Measurements from ENCODE around the gene SMAD2. TPM values are rescaled to one million over a fixed set of nuclear protein-coding genes. Genes with fewer than 3 reads are reported as not detected.
"Not testable (repeated sequence)": the region's sequence is repeated elsewhere in the genome, so short reads cannot be mapped to it uniquely, and the experiment has no call there.

Gene SMAD2
- total and polyA plus RNA-seq, 2 experiments from 2014 or later = 58.5 to 108 TPM

- no peak overlapping the region for H2AFZ ChIP-seq
- H3K79me2 ChIP-seq = no peaks in the 10 kb centered on the region
- no peaks in the 10 kb centered on the region for H3K9me2 ChIP-seq (replicated peaks; ENCODE audit: insufficient read depth)
- H3K4me2 ChIP-seq = no peak overlapping the region
- no peaks in the 10 kb centered on the region for H3K36me3 ChIP-seq (replicated peaks; ENCODE audit: insufficient read depth, low read depth)
- H3K9me3 ChIP-seq (ENCODE audit: low read depth) = no peaks in the 10 kb centered on the region
- TF ChIP-seq EZH2phosphoT487 (IDR thresholded peaks at IDR 0.05; ENCODE audit: low read depth, severe bottlenecking, unreplicated experiment) (no peak), EZH2 (IDR thresholded peaks at IDR 0.05; ENCODE audit: borderline replicate concordance) (no peak), CTCF (IDR thresholded peaks at IDR 0.05; ENCODE audit: poor library complexity) (no peak)
- H3K27ac ChIP-seq = no peak overlapping the region
- no peaks in the 10 kb centered on the region for H4K20me1 ChIP-seq (ENCODE audit: insufficient read depth, poor library complexity, severe bottlenecking)
- 98% methylated on average over 2 of the region's 3 CpGs for WGBS (ENCODE audit: low lambda C conversion rate, missing lambda C conversion rate)
- H3K4me3 ChIP-seq = no peak overlapping the region
- no peaks in the 10 kb centered on the region for H3K4me1 ChIP-seq (ENCODE audit: insufficient read depth)
- no peak for DNase-seq (ENCODE audit: low spot score)
- no peaks in the 10 kb centered on the region for H3K27me3 ChIP-seq
These were observed 158.5 kb downstream of the SMAD2 start for GRCh38 chr18:47771922-47772321.

GRCh38 chr18:47767699-47768098 is 162.8 kb downstream of the SMAD2 start:
- Histone ChIP-seq H3K27me3 (no peaks in the 10 kb centered on the region), H3K4me1 (ENCODE audit: insufficient read depth) (no peaks in the 10 kb centered on the region), H4K20me1 (ENCODE audit: insufficient read depth, poor library complexity, severe bottlenecking) (no peaks in the 10 kb centered on the region), H2AFZ (no peak overlapping the region), H3K27ac (no peak overlapping the region), H3K36me3 (replicated peaks; ENCODE audit: insufficient read depth, low read depth) (no peaks in the 10 kb centered on the region), H3K9me2 (replicated peaks; ENCODE audit: insufficient read depth) (no peaks in the 10 kb centered on the region), H3K79me2 (no peaks in the 10 kb centered on the region), H3K9me3 (ENCODE audit: low read depth) (no peaks in the 10 kb centered on the region), H3K4me2 (no peak overlapping the region), H3K4me3 (no peak overlapping the region)
- WGBS (ENCODE audit: low lambda C conversion rate, missing lambda C conversion rate) = 76% methylated on average over 2 of the region's 2 CpGs
- no peak for DNase-seq (ENCODE audit: low spot score)
- no peak for TF ChIP-seq EZH2 (IDR thresholded peaks at IDR 0.05; ENCODE audit: borderline replicate concordance)
- TF ChIP-seq CTCF (IDR thresholded peaks at IDR 0.05; ENCODE audit: poor library complexity) = no peak
- no peak for TF ChIP-seq EZH2phosphoT487 (IDR thresholded peaks at IDR 0.05; ENCODE audit: low read depth, severe bottlenecking, unreplicated experiment)

- H3K9me2 ChIP-seq (replicated peaks; ENCODE audit: insufficient read depth); H3K27me3 ChIP-seq; H4K20me1 ChIP-seq (ENCODE audit: insufficient read depth, poor library complexity, severe bottlenecking); H3K27ac ChIP-seq; H2AFZ ChIP-seq; H3K36me3 ChIP-seq (replicated peaks; ENCODE audit: insufficient read depth, low read depth); H3K4me3 ChIP-seq; H3K4me2 ChIP-seq; H3K4me1 ChIP-seq (ENCODE audit: insufficient read depth); H3K9me3 ChIP-seq (ENCODE audit: low read depth); DNase-seq (ENCODE audit: low spot score); H3K79me2 ChIP-seq: not testable (repeated sequence)
- WGBS (ENCODE audit: low lambda C conversion rate, missing lambda C conversion rate) = 97% methylated on average over 3 of the region's 3 CpGs
These were observed 163.3 kb downstream of the SMAD2 start for GRCh38 chr18:47767198-47767597.

Small RNA genes within 50 kb of the gene (small RNA-seq; reads per million reads assigned to genes)
- gene AC120349.2 (not detected), gene MTCO2P2 (not detected)
